ENCODE measurements around the gene OR6Y1. TPM values are rescaled to one million over a fixed set of nuclear protein-coding genes. Genes with fewer than 3 reads are reported as not detected.

OR6Y1 gene
- total RNA-seq = not detected
- not detected for polyA plus RNA-seq (ENCODE audit: insufficient read depth, low read depth, low replicate concordance)
- long read RNA-seq, donor 1 = 0 reads
- long read RNA-seq, donor 2 = 0 reads
- long read RNA-seq, donor 3 = 0 reads
- long read RNA-seq, donor 4 = 0 reads
- long read RNA-seq, donor 5 = 0 reads
- long read RNA-seq, donor 6 = 0 reads
- long read RNA-seq, donor 7 = 0 reads
- long read RNA-seq, donor 8 = 0 reads
- long read RNA-seq, donor 9 = 0 reads
- long read RNA-seq, donor 10 = 0 reads

DNA sequence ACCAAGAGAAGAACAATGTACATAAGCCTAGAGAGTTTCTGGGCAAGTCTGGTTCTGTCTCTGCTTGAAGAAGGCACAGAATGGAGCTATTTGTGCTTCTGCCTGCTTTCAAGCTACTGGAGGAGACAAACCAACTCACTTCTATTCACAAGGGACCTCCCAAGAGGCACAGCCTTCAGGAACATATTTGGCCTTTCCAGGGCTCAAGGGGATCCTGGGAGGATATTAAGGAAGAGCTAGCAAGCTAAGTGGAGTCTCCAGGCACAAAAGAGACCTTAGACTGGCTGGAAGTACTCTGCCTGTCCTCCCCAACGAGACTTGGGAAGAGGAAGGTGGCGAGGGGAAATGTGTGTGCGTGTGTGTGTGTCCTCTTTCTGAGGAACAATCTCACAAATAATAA lies at the start of gene OR6Y1:
OR6Y1 (minus strand) TSS at position 54 of the 400 bp plus-strand sequence. CDS start 6,300 bp downstream, outside the sequence.
- TF ChIP-seq CTCF (IDR thresholded peaks at IDR 0.05; ENCODE audit: borderline replicate concordance, extremely low read depth, insufficient read depth) = no peak
- Histone ChIP-seq H3K27ac (ENCODE audit: low read depth in 2 of 2, low read length in 2 of 2) (no peak within 1 kb of the TSS), H3K4me3 (ENCODE audit: low read length in 3 of 3) (no peak within 1 kb of the TSS), H3K27me3 (ENCODE audit: control insufficient read depth, insufficient read depth, low read length) (no peaks in the 10 kb centered on the region), H3K9me3 (ENCODE audit: control insufficient read depth in 2 of 3, insufficient read depth in 1 of 3, low read length in 3 of 3) (no peaks in the 10 kb centered on the region), H3K36me3 (ENCODE audit: control insufficient read depth in 2 of 3, insufficient read depth in 3 of 3, low read length in 3 of 3) (no peaks in the 10 kb centered on the region), H3K4me1 (ENCODE audit: control insufficient read depth in 2 of 3, insufficient read depth in 2 of 3, low read depth in 1 of 3, low read length in 3 of 3) (no peaks in the 10 kb centered on the region), H3K9ac (ENCODE audit: low read length in 3 of 3) (no peak within 1 kb of the TSS)
- no peak for FAIRE-seq
- intact Hi-C loops (cut with DNase I) = no loop called here
- no peak for DNase-seq

GRCh38 chr1:158600735-158601134 lies 46.5 kb upstream of the OR6Y1 start:
- intact Hi-C loops (cut with DNase I) = no loop called here
- Histone ChIP-seq H3K4me1 (ENCODE audit: control insufficient read depth in 2 of 3, insufficient read depth in 2 of 3, low read depth in 1 of 3, low read length in 3 of 3) (no peaks in the 10 kb centered on the region), H3K27me3 (ENCODE audit: control insufficient read depth, insufficient read depth, low read length) (no peaks in the 10 kb centered on the region), H3K4me3 (ENCODE audit: low read length in 3 of 3) (no peak overlapping the region), H3K9ac (ENCODE audit: low read length in 3 of 3) (no peak overlapping the region), H3K36me3 (ENCODE audit: control insufficient read depth in 2 of 3, insufficient read depth in 3 of 3, low read length in 3 of 3) (no peaks in the 10 kb centered on the region), H3K9me3 (ENCODE audit: control insufficient read depth in 2 of 3, insufficient read depth in 1 of 3, low read length in 3 of 3) (peaks cover 0 to 10% (median 0%) of the 10 kb centered on the region in 3 donors), H3K27ac (ENCODE audit: low read depth in 2 of 2, low read length in 2 of 2) (no peak overlapping the region)
- no peak for DNase-seq
- FAIRE-seq = no peak
- TF ChIP-seq CTCF (IDR thresholded peaks at IDR 0.05; ENCODE audit: borderline replicate concordance, extremely low read depth, insufficient read depth) = no peak

GRCh38 chr1:158586942-158587341 lies 32.7 kb upstream of the OR6Y1 start:
- H3K9me3 ChIP-seq (ENCODE audit: control insufficient read depth in 2 of 3, insufficient read depth in 1 of 3, low read length in 3 of 3) = peaks cover 0 to 3% (median 0%) of the 10 kb centered on the region in 3 donors
- no peaks in the 10 kb centered on the region for H3K36me3 ChIP-seq (ENCODE audit: control insufficient read depth in 2 of 3, insufficient read depth in 3 of 3, low read length in 3 of 3)
- intact Hi-C loops (cut with DNase I) = no loop called here
- DNase-seq (no peak), FAIRE-seq (no peak)
- no peak for TF ChIP-seq CTCF (IDR thresholded peaks at IDR 0.05; ENCODE audit: borderline replicate concordance, extremely low read depth, insufficient read depth)
- H3K27me3 ChIP-seq (ENCODE audit: control insufficient read depth, insufficient read depth, low read length) = no peaks in the 10 kb centered on the region
- H3K4me3 ChIP-seq (ENCODE audit: low read length in 3 of 3) = no peak overlapping the region
- H3K9ac ChIP-seq (ENCODE audit: low read length in 3 of 3) = no peak overlapping the region
- no peak overlapping the region for H3K27ac ChIP-seq (ENCODE audit: low read depth in 2 of 2, low read length in 2 of 2)
- no peaks in the 10 kb centered on the region for H3K4me1 ChIP-seq (ENCODE audit: control insufficient read depth in 2 of 3, insufficient read depth in 2 of 3, low read depth in 1 of 3, low read length in 3 of 3)

DNA sequence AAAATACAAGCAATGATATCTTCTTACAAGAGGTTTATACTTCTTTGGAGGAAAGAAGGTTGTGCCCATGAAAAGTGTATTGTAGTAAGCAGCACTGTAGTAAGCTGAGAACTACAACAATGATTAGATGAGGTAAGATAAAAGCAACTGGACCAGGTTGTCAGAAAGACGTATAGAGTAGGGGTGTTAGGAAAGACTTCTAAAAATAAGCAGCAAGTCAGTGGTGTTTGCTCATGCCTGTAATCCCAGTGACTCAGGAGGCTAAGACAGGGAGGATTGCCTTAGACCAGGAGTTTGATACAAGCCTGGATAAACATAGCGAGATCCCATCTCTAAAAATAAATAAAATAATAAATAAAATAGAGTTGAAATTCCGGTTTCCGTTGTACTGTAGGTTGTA lies 29.8 kb upstream of the OR6Y1 start:
- Histone ChIP-seq H3K4me3 (ENCODE audit: low read length in 3 of 3) (no peak overlapping the region), H3K9ac (ENCODE audit: low read length in 3 of 3) (no peak overlapping the region), H3K9me3 (ENCODE audit: control insufficient read depth in 2 of 3, insufficient read depth in 1 of 3, low read length in 3 of 3) (peaks cover 0 to 3% (median 0%) of the 10 kb centered on the region in 3 donors), H3K4me1 (ENCODE audit: control insufficient read depth in 2 of 3, insufficient read depth in 2 of 3, low read depth in 1 of 3, low read length in 3 of 3) (no peaks in the 10 kb centered on the region), H3K27ac (ENCODE audit: low read depth in 2 of 2, low read length in 2 of 2) (no peak overlapping the region), H3K27me3 (ENCODE audit: control insufficient read depth, insufficient read depth, low read length) (no peaks in the 10 kb centered on the region), H3K36me3 (ENCODE audit: control insufficient read depth in 2 of 3, insufficient read depth in 3 of 3, low read length in 3 of 3) (no peaks in the 10 kb centered on the region)
- DNase-seq = no peak
- intact Hi-C loops (cut with DNase I) = no loop called here
- no peak for TF ChIP-seq CTCF (IDR thresholded peaks at IDR 0.05; ENCODE audit: borderline replicate concordance, extremely low read depth, insufficient read depth)
- FAIRE-seq = no peak

Measured in kidney (tissue), 22 donors.